Measurements from ENCODE around the gene IPO13.

- TF ChIP-seq SUZ12 (IDR thresholded peaks at IDR 0.05; ENCODE audit: extremely low read depth, insufficient read depth, insufficient read length) = no peak
- TF ChIP-seq ZNF274 (IDR thresholded peaks at IDR 0.05; ENCODE audit: low read depth, low read length) = no peak
- TF ChIP-seq YY1 (IDR thresholded peaks at IDR 0.05; ENCODE audit: insufficient read depth, insufficient read length) = no peak
Observed at GRCh38 chr1:44012404-44012803, 65.7 kb downstream of the IPO13 start.

Measured in NT2/D1 (cell line).